ENCODE results near the gene WRAP53. TPM values are rescaled to one million over a fixed set of nuclear protein-coding genes. Genes with fewer than 3 reads are reported as not detected.

The WRAP53 gene
- 31.4 to 42.9 TPM (median 39.7 TPM) in 5 replicates for total RNA-seq (2022; extraction: Qiagen RNA extraction)

DNA sequence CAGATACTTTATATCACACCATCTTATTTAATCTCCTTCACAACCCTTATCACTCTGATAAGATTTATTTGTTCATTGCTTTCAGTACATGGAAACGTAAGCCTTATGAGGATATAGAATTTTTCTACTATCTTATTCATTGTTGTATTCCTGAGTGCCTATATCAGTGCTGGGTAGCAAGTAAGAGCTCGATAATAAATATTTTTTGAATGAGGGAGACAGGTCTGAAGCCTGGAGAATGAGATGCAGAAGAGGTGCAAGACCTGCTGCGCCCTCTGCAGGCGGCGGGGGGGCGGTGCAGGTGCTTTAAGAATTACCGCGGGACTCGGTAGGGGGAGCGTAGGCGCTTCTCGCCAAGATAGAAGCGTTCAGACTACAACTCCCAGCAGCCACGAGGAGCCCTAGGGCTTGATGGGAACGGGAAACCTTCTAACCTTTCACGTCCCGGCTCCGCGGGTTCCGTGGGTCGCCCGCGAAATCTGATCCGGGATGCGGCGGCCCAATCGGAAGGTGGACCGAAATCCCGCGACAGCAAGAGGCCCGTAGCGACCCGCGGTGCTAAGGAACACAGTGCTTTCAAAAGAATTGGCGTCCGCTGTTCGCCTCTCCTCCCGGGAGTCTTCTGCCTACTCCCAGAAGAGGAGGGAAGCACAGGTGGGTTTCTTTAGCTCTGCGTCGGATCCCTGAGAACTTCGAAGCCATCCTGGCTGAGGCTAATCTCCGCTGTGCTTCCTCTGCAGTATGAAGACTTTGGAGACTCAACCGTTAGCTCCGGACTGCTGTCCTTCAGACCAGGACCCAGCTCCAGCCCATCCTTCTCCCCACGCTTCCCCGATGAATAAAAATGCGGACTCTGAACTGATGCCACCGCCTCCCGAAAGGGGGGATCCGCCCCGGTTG, at the start of gene WRAP53:
TSS of gene WRAP53 (plus strand) at position 570 of the 900 bp plus-strand sequence. CDS start at position 742, 172 bp downstream.

GRCh38 chr17:7650509-7651096, 37.7 kb upstream of the WRAP53 start, which contains the start of gene ATP1B2:
ATP1B2 (plus strand) TSS chr17:7650926; CDS start chr17:7651519, 593 bp downstream.

DNA sequence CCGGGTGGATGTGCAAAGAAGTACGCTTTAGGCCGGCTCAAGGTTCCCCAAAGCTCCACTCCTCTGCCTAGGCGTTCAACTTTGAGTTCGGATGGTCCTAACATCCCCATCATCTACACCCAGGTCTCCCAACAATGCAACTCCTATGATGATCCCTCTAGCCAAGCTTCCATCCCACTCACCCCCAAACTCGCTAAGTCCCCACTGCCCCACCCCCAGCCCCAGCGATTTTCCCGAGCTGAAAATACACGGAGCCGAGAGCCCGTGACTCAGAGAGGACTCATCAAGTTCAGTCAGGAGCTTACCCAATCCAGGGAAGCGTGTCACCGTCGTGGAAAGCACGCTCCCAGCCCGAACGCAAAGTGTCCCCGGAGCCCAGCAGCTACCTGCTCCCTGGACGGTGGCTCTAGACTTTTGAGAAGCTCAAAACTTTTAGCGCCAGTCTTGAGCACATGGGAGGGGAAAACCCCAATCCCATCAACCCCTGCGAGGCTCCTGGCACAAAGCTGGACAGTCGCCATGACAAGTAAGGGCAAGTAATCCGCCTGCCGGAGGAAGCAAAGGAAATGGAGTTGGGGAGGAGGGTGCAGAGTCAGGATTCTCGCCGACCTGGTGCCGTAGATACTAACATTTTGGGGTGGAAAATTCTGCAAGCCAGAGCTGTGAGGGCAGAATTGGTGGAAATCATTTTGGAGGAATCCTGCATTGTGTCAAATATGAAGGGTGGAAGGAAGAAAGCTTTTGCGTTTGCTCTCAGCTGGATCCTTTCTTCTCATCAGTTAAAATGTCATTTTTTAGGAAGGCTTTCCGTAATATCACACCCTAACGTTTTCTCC, 987 bp upstream of the WRAP53 start, which contains the start of gene TP53:
TSS of gene TP53 (minus strand) at position 419 of the 836 bp plus-strand sequence. CDS start 10,896 bp downstream, outside the sequence.

GRCh38 chr17:7704601-7705268, 16.5 kb downstream of the WRAP53 start, which contains the start of gene EFNB3:
EFNB3 (plus strand) TSS chr17:7705202; CDS start chr17:7705599, 397 bp downstream.

GRCh38 chr17:7716901-7717755, 28.9 kb downstream of the WRAP53 start, which contains the start of gene DNAH2:
DNAH2 (plus strand) TSS chr17:7717744; CDS start chr17:7719735, 1,991 bp downstream.

Other genes starting within 250 kb of the WRAP53 start
- 0.76 to 1.2 TPM (median 0.85 TPM) in 5 replicates for gene FGF11, start 249.0 kb upstream of the WRAP53 start, total RNA-seq (2022; extraction: Qiagen RNA extraction)
- gene CHRNB1, start 243.4 kb upstream of the WRAP53 start, total RNA-seq (2022; extraction: Qiagen RNA extraction) = 8.0 to 11.6 TPM (median 10.2 TPM) in 5 replicates
- gene ZBTB4, start 208.8 kb upstream of the WRAP53 start, total RNA-seq (2022; extraction: Qiagen RNA extraction) = 21.0 to 25.5 TPM (median 24.1 TPM) in 5 replicates
- gene SLC35G6, start 207.0 kb upstream of the WRAP53 start, total RNA-seq (2022; extraction: Qiagen RNA extraction) = not detected in 5 replicates
- 72.5 to 86.2 TPM (median 79.8 TPM) in 5 replicates for gene POLR2A, start 204.1 kb upstream of the WRAP53 start, total RNA-seq (2022; extraction: Qiagen RNA extraction)
- 8.2 to 13.3 TPM (median 13.0 TPM) in 5 replicates for gene TNFSF12, start 139.4 kb upstream of the WRAP53 start, total RNA-seq (2022; extraction: Qiagen RNA extraction)
- gene TNFSF13, start 129.7 kb upstream of the WRAP53 start, total RNA-seq (2022; extraction: Qiagen RNA extraction) = 0.49 to 1.1 TPM (median 0.68 TPM) in 5 replicates
- gene SENP3, start 126.6 kb upstream of the WRAP53 start, total RNA-seq (2022; extraction: Qiagen RNA extraction) = 84.9 to 95.8 TPM (median 95.7 TPM) in 5 replicates
- gene CD68, start 108.8 kb upstream of the WRAP53 start, total RNA-seq (2022; extraction: Qiagen RNA extraction) = 27.0 to 34.4 TPM (median 31.4 TPM) in 5 replicates
- 111 to 143 TPM (median 116 TPM) in 5 replicates for gene MPDU1, start 104.6 kb upstream of the WRAP53 start, total RNA-seq (2022; extraction: Qiagen RNA extraction)
- 0.16 to 0.52 TPM (median 0.31 TPM) in 5 replicates for gene SOX15, start 98.4 kb upstream of the WRAP53 start, total RNA-seq (2022; extraction: Qiagen RNA extraction)
- 47.5 to 56.4 TPM (median 54.2 TPM) in 5 replicates for gene FXR2, start 73.6 kb upstream of the WRAP53 start, total RNA-seq (2022; extraction: Qiagen RNA extraction)
- 60.3 to 85.9 TPM (median 73.8 TPM) in 5 replicates for gene SAT2, start 60.7 kb upstream of the WRAP53 start, total RNA-seq (2022; extraction: Qiagen RNA extraction)
- gene SHBG, start 58.3 kb upstream of the WRAP53 start, total RNA-seq (2022; extraction: Qiagen RNA extraction) = 0.45 to 0.90 TPM (median 0.73 TPM) in 5 replicates
- gene ATP1B2, start 37.6 kb upstream of the WRAP53 start, total RNA-seq (2022; extraction: Qiagen RNA extraction) = 0.15 to 0.33 TPM (median 0.22 TPM) in 5 replicates
- 42.0 to 45.0 TPM (median 44.1 TPM) in 5 replicates for gene TP53, start 987 bp upstream of the WRAP53 start, total RNA-seq (2022; extraction: Qiagen RNA extraction)
- 1.2 to 1.6 TPM (median 1.3 TPM) in 5 replicates for gene EFNB3, start 16.7 kb downstream of the WRAP53 start, total RNA-seq (2022; extraction: Qiagen RNA extraction)
- gene DNAH2, start 29.3 kb downstream of the WRAP53 start, total RNA-seq (2022; extraction: Qiagen RNA extraction) = 0.02 to 0.05 TPM (median 0.03 TPM) in 5 replicates
- gene KDM6B, start 145.7 kb downstream of the WRAP53 start, total RNA-seq (2022; extraction: Qiagen RNA extraction) = 11.9 to 15.7 TPM (median 13.1 TPM) in 5 replicates
- 0.20 to 0.89 TPM (median 0.71 TPM) in 5 replicates for gene TMEM88, start 166.6 kb downstream of the WRAP53 start, total RNA-seq (2022; extraction: Qiagen RNA extraction)
- 161 to 242 TPM (median 226 TPM) in 5 replicates for gene NAA38, start 169.1 kb downstream of the WRAP53 start, total RNA-seq (2022; extraction: Qiagen RNA extraction)
- 17.9 to 20.5 TPM (median 18.6 TPM) in 5 replicates for gene CYB5D1, start 169.5 kb downstream of the WRAP53 start, total RNA-seq (2022; extraction: Qiagen RNA extraction)
- 54.9 to 60.9 TPM (median 60.5 TPM) in 5 replicates for gene CHD3, start 200.3 kb downstream of the WRAP53 start, total RNA-seq (2022; extraction: Qiagen RNA extraction)
- gene RNF227, start 227.8 kb downstream of the WRAP53 start, total RNA-seq (2022; extraction: Qiagen RNA extraction) = 1.4 to 1.8 TPM (median 1.5 TPM) in 5 replicates
- 1.3 to 3.3 TPM (median 2.2 TPM) in 5 replicates for gene KCNAB3, start 241.4 kb downstream of the WRAP53 start, total RNA-seq (2022; extraction: Qiagen RNA extraction)
- 325 to 343 TPM (median 332 TPM) in 5 replicates for gene TRAPPC1, start 243.5 kb downstream of the WRAP53 start, total RNA-seq (2022; extraction: Qiagen RNA extraction)
- gene CNTROB, start 243.7 kb downstream of the WRAP53 start, total RNA-seq (2022; extraction: Qiagen RNA extraction) = 37.9 to 48.3 TPM (median 41.6 TPM) in 5 replicates

Data from A549 treated with AZD2906 at 1 μM for 4 hours (cell line).